NCI-H748 (cell line): ENCODE measurements around the gene ELL2.
"Not testable (repeated sequence)": the region's sequence is repeated elsewhere in the genome, so short reads cannot be mapped to it uniquely, and the experiment has no call there.

Experiments used
- DNase-seq: peaks from one replicate; lab custom pipeline; 2025; ENCODE audit not compliant: unreplicated experiment; lab: John Stamatoyannopoulos, UW

ELL2 gene

GRCh38 chr5:95841914-95842812 lies 119.5 kb downstream of the ELL2 start:
- no peak for DNase-seq

- no peak for DNase-seq
Observed at GRCh38 chr5:95840956-95841705, 120.5 kb downstream of the ELL2 start.

- no peak for DNase-seq
Observed at GRCh38 chr5:95839658-95840057, 122.0 kb downstream of the ELL2 start.

- no peak for DNase-seq
Observed at GRCh38 chr5:95838556-95838955, 123.1 kb downstream of the ELL2 start.

GRCh38 chr5:95838001-95838520 lies 123.6 kb downstream of the ELL2 start:
- DNase-seq: no peak

- no peak for DNase-seq
Observed at GRCh38 chr5:95837492-95837891, 124.2 kb downstream of the ELL2 start.

GRCh38 chr5:95836971-95837370 lies 124.7 kb downstream of the ELL2 start:
- not testable (repeated sequence) for DNase-seq

GRCh38 chr5:95836544-95836943 lies 125.1 kb downstream of the ELL2 start:
- no peak for DNase-seq

- no peak for DNase-seq
Observed at GRCh38 chr5:95835682-95836385, 125.8 kb downstream of the ELL2 start.
